Panc1 (cell line): Measurements from ENCODE around the gene SLCO4A1. TPM values are rescaled to one million over a fixed set of nuclear protein-coding genes. Genes with fewer than 3 reads are reported as not detected.

Experiments used
- ATAC-seq: fragments of 200-7000 bp; cut with Tn5 transposase; 2 replicates; pipeline ENCODE4 v1.9.1; 2020; ENCODE audit warnings: mild to moderate bottlenecking, moderate library complexity
- BruUV-seq: library from RNA; stranded (reverse); fragments of 400-500 nt; replicated peaks from 2 replicates; lab custom pipeline; 2021; lab: Mats Ljungman, UMichigan
- CTCF ChIA-PET: fragments of 300-600 bp; sonication (Branson Sonifier 250); formaldehyde crosslinking; loops from one replicate; lab custom pipeline; 2022; ENCODE audit warnings: antibody characterized with exemption; lab: Charles Lee
- POLR2A ChIA-PET: fragments of 300-600 bp; sonication (Branson Sonifier 250); formaldehyde crosslinking; loops from one replicate; lab custom pipeline; 2022; ENCODE audit warnings: antibody characterized with exemption; lab: Charles Lee
- DNase-seq: peaks from one replicate; pipeline ENCODE4 v3.0.0-alpha.2; 2010; ENCODE audit warnings: low read depth, low spot score
- H3K27ac ChIP-seq: 2 replicates; pipeline ENCODE4 v1.5.1; 2011; ENCODE audit warnings: mild to moderate bottlenecking, low read length, inconsistent platforms
- H3K27me3 ChIP-seq: fragments of 200-500 bp; sonication (Bioruptor generic); 2 replicates; pipeline ENCODE4 v1.6.0; 2014; ENCODE audit warnings: low read length, inconsistent platforms; ENCODE audit not compliant: control insufficient read depth, insufficient read depth
- H3K36me3 ChIP-seq: fragments of 200-500 bp; sonication (Bioruptor generic); 2 replicates; pipeline ENCODE4 v1.5.1; 2014; ENCODE audit warnings: inconsistent platforms, mild to moderate bottlenecking, low read length, moderate library complexity; ENCODE audit not compliant: control insufficient read depth, insufficient read depth
- H3K4me1 ChIP-seq: 2 replicates; pipeline ENCODE4 v1.5.1; 2011; ENCODE audit warnings: inconsistent platforms, mild to moderate bottlenecking, low read length, moderate library complexity; ENCODE audit not compliant: control insufficient read depth, insufficient read depth
- H3K4me3 ChIP-seq, 2 experiments: 2 replicates each; pipeline ENCODE4 v1.5.1; 2011 to 2012; ENCODE audit warnings: low read depth in 2 of 2, low read length in 2 of 2, mild to moderate bottlenecking in 2 of 2, inconsistent platforms in 1 of 2, moderate library complexity in 1 of 2
- H3K9me3 ChIP-seq: fragments of 200-500 bp; sonication (Bioruptor generic); 2 replicates; pipeline ENCODE4 v1.5.1; 2014; ENCODE audit warnings: low read depth, mild to moderate bottlenecking, inconsistent platforms, low read length, moderate library complexity; ENCODE audit not compliant: control insufficient read depth, insufficient read depth
- CTCF ChIP-seq: fragments of 450-650 bp; IDR thresholded peaks from 2 replicates; pipeline ENCODE4 v1.5.1; 2017; ENCODE audit warnings: mild to moderate bottlenecking
- POLR2AphosphoS5 ChIP-seq: IDR thresholded peaks from 2 replicates; pipeline ENCODE4 v1.6.1; 2012; ENCODE audit warnings: mild to moderate bottlenecking, low read depth, low read length, moderate library complexity
- REST ChIP-seq, 2 experiments: IDR thresholded peaks; 2 replicates each; pipeline ENCODE4 v1.6.1; 2011 to 2012; ENCODE audit warnings: low read depth in 2 of 2, control low read depth in 1 of 2, low read length in 1 of 2, mild to moderate bottlenecking in 1 of 2, moderate library complexity in 1 of 2; ENCODE audit not compliant: insufficient read depth in 1 of 2
- SIN3A ChIP-seq: IDR thresholded peaks from 2 replicates; pipeline ENCODE4 v1.6.1; 2012; ENCODE audit warnings: low read depth, mild to moderate bottlenecking, low read length, moderate library complexity, borderline replicate concordance; ENCODE audit not compliant: insufficient read depth
- TCF7L2 ChIP-seq: IDR thresholded peaks from 2 replicates; pipeline ENCODE4 v1.6.1; 2011; ENCODE audit warnings: mild to moderate bottlenecking, low read depth, low read length, inconsistent platforms
- in situ Hi-C: cut with HindIII; loops from 2 replicates; pipeline ENCODE4 v1.10.0; 2016; ENCODE audit warnings: low sequenced_read_pairs, low pct_unique_long_range_greater_than_20kb
- intact Hi-C: fragments of 100-400 bp; cut with micrococcal nuclease; formaldehyde crosslinking; loops from one replicate; pipeline ENCODE4 v1.10.0; 2022; ENCODE audit not compliant: unreplicated experiment
- total RNA-seq: library from RNA; stranded (reverse); gene quantifications from one replicate; pipeline ENCODE4 v1.2.1, GENCODE V29; 2021; ENCODE audit not compliant: unreplicated experiment

The SLCO4A1 gene
- total RNA-seq, 1 experiment from 2014 or later: 167 TPM

- H3K36me3 ChIP-seq: 0 out of 2 replicates have a peak, but pooled peaks cover 3% of the 10 kb centered on the region
- ChIA-PET CTCF (no interaction called here), POLR2A (no interaction called here)
- no TSS peak for BruUV-seq
- peak overlapping the region; percentile 68 for H3K27ac ChIP-seq
- peaks cover 88% of the 10 kb centered on the region for H3K4me1 ChIP-seq
- DNase-seq (no peak), ATAC-seq (no peak)
- intact Hi-C loops (no loop called here), in situ Hi-C loops (no loop called here)
- H3K9me3 ChIP-seq: no peaks in the 10 kb centered on the region
- H3K4me3 ChIP-seq: no peak overlapping the region
- TF ChIP-seq POLR2AphosphoS5 (no peak), CTCF (no peak), TCF7L2 (no peak), REST (IDR thresholded peaks at IDR 0.05; ENCODE audit: insufficient read depth in 1 of 2, low read depth in 2 of 2, low read length in 1 of 2) (no peak), SIN3A (no peak)
- H3K27me3 ChIP-seq: no peaks in the 10 kb centered on the region
Observed at GRCh38 chr20:62658593-62659178, 16.4 kb downstream of the SLCO4A1 start.

- no peak for ATAC-seq
- in situ Hi-C loops: no loop called here
- Histone ChIP-seq H3K36me3 (0 out of 2 replicates have a peak, but pooled peaks cover 3% of the 10 kb centered on the region), H3K27me3 (no peaks in the 10 kb centered on the region), H3K27ac (no peak overlapping the region), H3K9me3 (no peaks in the 10 kb centered on the region), H3K4me3 (no peak overlapping the region), H3K4me1 (peaks cover 88% of the 10 kb centered on the region)
- CTCF ChIA-PET: no interaction called here
- intact Hi-C loops: no loop called here
- no peak for DNase-seq
- POLR2A ChIA-PET: no interaction called here
- no peak for TF ChIP-seq REST (IDR thresholded peaks at IDR 0.05; ENCODE audit: insufficient read depth in 1 of 2, low read depth in 2 of 2, low read length in 1 of 2)
- no peak for TF ChIP-seq POLR2AphosphoS5
- no peak for TF ChIP-seq TCF7L2
- no TSS peak for BruUV-seq
Observed at GRCh38 chr20:62659488-62660239, 17.4 kb downstream of the SLCO4A1 start.
